ENCODE results near the gene SLC16A4. TPM values are rescaled to one million over a fixed set of nuclear protein-coding genes. Genes with fewer than 3 reads are reported as not detected.

Gene SLC16A4
- total RNA-seq, 2 experiments from 2014 or later = 0.22 to 0.38 TPM

DNA sequence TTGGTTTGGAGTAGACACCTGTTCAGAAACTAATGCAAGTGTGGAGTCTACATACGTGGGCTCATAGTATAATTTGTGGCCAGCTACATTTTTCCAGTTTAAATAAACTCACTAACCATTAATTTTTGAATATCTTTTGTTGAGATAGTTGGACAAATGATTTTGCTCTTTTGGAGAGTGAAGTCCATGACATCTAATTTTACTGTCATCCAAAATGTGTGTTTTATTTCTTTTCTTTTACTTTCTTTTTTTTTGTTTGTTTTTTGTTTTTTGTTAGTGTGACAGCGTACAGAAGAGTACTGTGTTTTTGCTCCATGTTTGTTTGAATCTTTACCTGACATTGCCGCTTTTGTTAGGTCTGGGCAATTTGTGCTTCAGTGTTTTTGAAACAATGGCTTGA, 46.7 kb downstream of the SLC16A4 start:
- intact Hi-C loops (cut with micrococcal nuclease; ENCODE audit: unreplicated experiment) = no loop called here
- Histone ChIP-seq H2AFZ (ENCODE audit: low read length) (no peak overlapping the region), H3K79me2 (ENCODE audit: insufficient read depth, low read depth, low read length) (peaks cover 99% of the 10 kb centered on the region), H3K27ac (ENCODE audit: low read depth, low read length, poor library complexity, severe bottlenecking) (no peak overlapping the region), H3K4me2 (ENCODE audit: low read length) (peak overlapping the region; percentile 98), H3K9me2 (ENCODE audit: insufficient read depth, low read length) (no peaks in the 10 kb centered on the region), H4K20me1 (ENCODE audit: insufficient read depth, low read length) (peaks cover 85% of the 10 kb centered on the region), H3K4me3 (ENCODE audit: low read depth, low read length, poor library complexity, severe bottlenecking) (peak overlapping the region; percentile 93), H3K9me3 (ENCODE audit: low read length) (no peaks in the 10 kb centered on the region), H3K36me3 (ENCODE audit: insufficient read depth, low read length) (peaks cover 95% of the 10 kb centered on the region), H3K4me1 (ENCODE audit: insufficient read depth, low read length, poor library complexity, severe bottlenecking) (peaks cover 68% of the 10 kb centered on the region)
- TF ChIP-seq EZH2phosphoT487 (IDR thresholded peaks at IDR 0.05; ENCODE audit: borderline replicate concordance, low read depth, low read length) = no peak
- TF ChIP-seq, protein P1, sequence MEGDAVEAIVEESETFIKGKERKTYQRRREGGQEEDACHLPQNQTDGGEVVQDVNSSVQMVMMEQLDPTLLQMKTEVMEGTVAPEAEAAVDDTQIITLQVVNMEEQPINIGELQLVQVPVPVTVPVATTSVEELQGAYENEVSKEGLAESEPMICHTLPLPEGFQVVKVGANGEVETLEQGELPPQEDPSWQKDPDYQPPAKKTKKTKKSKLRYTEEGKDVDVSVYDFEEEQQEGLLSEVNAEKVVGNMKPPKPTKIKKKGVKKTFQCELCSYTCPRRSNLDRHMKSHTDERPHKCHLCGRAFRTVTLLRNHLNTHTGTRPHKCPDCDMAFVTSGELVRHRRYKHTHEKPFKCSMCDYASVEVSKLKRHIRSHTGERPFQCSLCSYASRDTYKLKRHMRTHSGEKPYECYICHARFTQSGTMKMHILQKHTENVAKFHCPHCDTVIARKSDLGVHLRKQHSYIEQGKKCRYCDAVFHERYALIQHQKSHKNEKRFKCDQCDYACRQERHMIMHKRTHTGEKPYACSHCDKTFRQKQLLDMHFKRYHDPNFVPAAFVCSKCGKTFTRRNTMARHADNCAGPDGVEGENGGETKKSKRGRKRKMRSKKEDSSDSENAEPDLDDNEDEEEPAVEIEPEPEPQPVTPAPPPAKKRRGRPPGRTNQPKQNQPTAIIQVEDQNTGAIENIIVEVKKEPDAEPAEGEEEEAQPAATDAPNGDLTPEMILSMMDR (conservative IDR thresholded peaks at IDR 0.05; ENCODE audit: low read length) = no peak
- CTCF ChIA-PET (ENCODE audit: unreplicated experiment) = no interaction called here
- POLR2A ChIA-PET = interaction anchor here (1.3 kb wide), 1 partner anchor 43 kb away, joined by 4 read pairs; no protein-coding TSS in a partner anchor
- DNase-seq (ENCODE audit: low spot score) = no peak
- BruUV-seq (replicated peaks) = no TSS peak

- Histone ChIP-seq H3K4me2 (ENCODE audit: low read length) (peak overlapping the region; percentile 98), H4K20me1 (ENCODE audit: insufficient read depth, low read length) (peaks cover 76% of the 10 kb centered on the region), H3K27ac (ENCODE audit: low read depth, low read length, poor library complexity, severe bottlenecking) (no peak overlapping the region), H3K4me3 (ENCODE audit: low read depth, low read length, poor library complexity, severe bottlenecking) (peak overlapping the region; percentile 93), H3K9me3 (ENCODE audit: low read length) (no peaks in the 10 kb centered on the region), H2AFZ (ENCODE audit: low read length) (no peak overlapping the region), H3K36me3 (ENCODE audit: insufficient read depth, low read length) (peaks cover 86% of the 10 kb centered on the region), H3K4me1 (ENCODE audit: insufficient read depth, low read length, poor library complexity, severe bottlenecking) (peaks cover 59% of the 10 kb centered on the region), H3K79me2 (ENCODE audit: insufficient read depth, low read depth, low read length) (peaks cover 90% of the 10 kb centered on the region), H3K9me2 (ENCODE audit: insufficient read depth, low read length) (no peaks in the 10 kb centered on the region)
- BruUV-seq (replicated peaks) = no TSS peak
- TF ChIP-seq, protein P1 (conservative IDR thresholded peaks at IDR 0.05; ENCODE audit: low read length) = no peak
- DNase-seq (ENCODE audit: low spot score) = no peak
- ChIA-PET POLR2A (interaction anchor here (0.6 to 1.3 kb wide), 3 partner anchors 44 to 1133 kb away, joined by 3 to 5 read pairs (median 4); no protein-coding TSS in a partner anchor), CTCF (ENCODE audit: unreplicated experiment) (no interaction called here)
- intact Hi-C loops (cut with micrococcal nuclease; ENCODE audit: unreplicated experiment) = no loop called here
These were observed 47.6 kb downstream of the SLC16A4 start for GRCh38 chr1:110343249-110343648.

DNA sequence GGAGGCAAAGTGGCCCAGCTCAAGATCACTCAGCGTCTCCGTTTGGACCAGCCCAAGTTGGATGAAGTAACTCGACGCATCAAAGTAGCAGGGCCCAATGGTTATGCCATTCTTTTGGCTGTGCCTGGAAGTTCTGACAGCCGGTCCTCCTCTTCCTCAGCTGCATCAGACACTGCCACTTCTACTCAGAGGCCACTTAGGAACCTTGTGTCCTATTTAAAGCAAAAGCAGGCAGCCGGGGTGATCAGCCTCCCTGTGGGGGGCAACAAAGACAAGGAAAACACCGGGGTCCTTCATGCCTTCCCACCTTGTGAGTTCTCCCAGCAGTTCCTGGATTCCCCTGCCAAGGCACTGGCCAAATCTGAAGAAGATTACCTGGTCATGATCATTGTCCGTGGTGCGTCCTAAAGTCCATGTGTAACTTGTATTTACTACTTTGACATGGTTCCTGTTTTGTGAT, 48.9 kb downstream of the SLC16A4 start:
- Histone ChIP-seq H3K4me2 (ENCODE audit: low read length) (peak overlapping the region; percentile 98), H3K36me3 (ENCODE audit: insufficient read depth, low read length) (peaks cover 74% of the 10 kb centered on the region), H4K20me1 (ENCODE audit: insufficient read depth, low read length) (peaks cover 65% of the 10 kb centered on the region), H2AFZ (ENCODE audit: low read length) (no peak overlapping the region), H3K9me3 (ENCODE audit: low read length) (no peaks in the 10 kb centered on the region), H3K79me2 (ENCODE audit: insufficient read depth, low read depth, low read length) (peaks cover 85% of the 10 kb centered on the region), H3K27ac (ENCODE audit: low read depth, low read length, poor library complexity, severe bottlenecking) (no peak overlapping the region), H3K9me2 (ENCODE audit: insufficient read depth, low read length) (no peaks in the 10 kb centered on the region), H3K4me1 (ENCODE audit: insufficient read depth, low read length, poor library complexity, severe bottlenecking) (peaks cover 46% of the 10 kb centered on the region), H3K4me3 (ENCODE audit: low read depth, low read length, poor library complexity, severe bottlenecking) (peak overlapping the region; percentile 93)
- ChIA-PET CTCF (ENCODE audit: unreplicated experiment) (interaction anchor here (0.5 to 0.9 kb wide), 2 partner anchors 70 to 95 kb away, joined by 3 read pairs; no protein-coding TSS in a partner anchor), POLR2A (interaction anchor here (0.6 to 6.1 kb wide), 5 partner anchors 44 to 1020 kb away, joined by 3 to 39 read pairs (median 3); no protein-coding TSS in a partner anchor)
- TF ChIP-seq EZH2phosphoT487 (IDR thresholded peaks at IDR 0.05; ENCODE audit: borderline replicate concordance, low read depth, low read length) = no peak
- TF ChIP-seq, protein P1 (conservative IDR thresholded peaks at IDR 0.05; ENCODE audit: low read length) = no peak
- no peak for DNase-seq (ENCODE audit: low spot score)
- intact Hi-C loops (cut with micrococcal nuclease; ENCODE audit: unreplicated experiment) = no loop called here
- no TSS peak for BruUV-seq (replicated peaks)

Measured in OCI-LY7 (cell line).